Spinal cord (tissue), 10 donors: ENCODE data around the gene NPHP4. TPM values are rescaled to one million over a fixed set of nuclear protein-coding genes. Genes with fewer than 3 reads are reported as not detected.

Source experiments
- DNase-seq, 6 donors: peaks; one replicate each; pipeline versions ENCODE4 v3.0.0 to v3.0.0-alpha.2; 2013 to 2015; ENCODE audit warnings: low spot score in 6 of 6, low read depth in 4 of 6
- H3K27ac ChIP-seq: one replicate; pipeline ENCODE4 v1.5.1; 2013; ENCODE audit warnings: low read depth, low read length, control low read depth
- H3K27me3 ChIP-seq: one replicate; pipeline ENCODE4 v1.6.1; 2013; ENCODE audit warnings: low read length; ENCODE audit not compliant: control insufficient read depth, insufficient read depth
- H3K36me3 ChIP-seq: one replicate; pipeline ENCODE4 v1.6.1; 2013; ENCODE audit warnings: low read length; ENCODE audit not compliant: control insufficient read depth, insufficient read depth
- H3K4me1 ChIP-seq: one replicate; pipeline ENCODE4 v1.6.1; 2013; ENCODE audit warnings: low read length; ENCODE audit not compliant: control insufficient read depth, insufficient read depth
- H3K4me3 ChIP-seq: one replicate; pipeline ENCODE4 v1.5.1; 2013; ENCODE audit warnings: low read depth, low read length, control low read depth
- H3K9me3 ChIP-seq: one replicate; pipeline ENCODE4 v1.6.1; 2013; ENCODE audit warnings: low read length; ENCODE audit not compliant: control insufficient read depth, insufficient read depth
- WGBS: methylation state at CpG from one replicate; pipeline ENCODE4 v1.1.5; 2013; ENCODE audit warnings: missing lambda C conversion rate; ENCODE audit not compliant: insufficient coverage; 5-methylcytosine and 5-hydroxymethylcytosine counted together
- polyA plus RNA-seq, 2 donors: library from polyadenylated mRNA; unstranded; fragments of 120-200 nt; gene quantifications; one replicate each; pipeline ENCODE4 v1.2.1, GENCODE V29; 2013; ENCODE audit not compliant: insufficient read length in 2 of 2
- total RNA-seq, 2 donors: library from RNA; depleted of rRNA in 1 of 2; stranded (reverse); fragments of 120-200 nt in 1 of 2; fragments of >200 nt in 1 of 2; gene quantifications; one replicate each; pipeline versions ENCODE4 v1.2.3 to v1.2.4, GENCODE V29; 2013 to 2014
- donor health status: healthy.

Gene NPHP4
- total and polyA plus RNA-seq, 4 donors, result 8.0 to 19.2 (median 13.3) TPM

- Histone ChIP-seq H3K4me1 (peaks cover 42% of the 10 kb centered on the region), H3K27me3 (no peaks in the 10 kb centered on the region), H3K27ac (no peak overlapping the region), H3K9me3 (no peaks in the 10 kb centered on the region), H3K36me3 (peaks cover 22% of the 10 kb centered on the region), H3K4me3 (no peak overlapping the region)
- 82% methylated on average over 7 of the region's 10 CpGs for WGBS
- no peak for DNase-seq
These were observed 75.5 kb downstream of the NPHP4 start for GRCh38 chr1:5916572-5917280.

GRCh38 chr1:5915587-5916571, 76.3 kb downstream of the NPHP4 start:
- peaks cover 29% of the 10 kb centered on the region for H3K36me3 ChIP-seq
- DNase-seq, result peak; percentile 29 to 95 (median 62)
- no peak overlapping the region for H3K4me3 ChIP-seq
- 50% methylated on average over 6 of the region's 11 CpGs for WGBS
- peaks cover 43% of the 10 kb centered on the region for H3K4me1 ChIP-seq
- H3K9me3 ChIP-seq, result no peaks in the 10 kb centered on the region
- H3K27ac ChIP-seq, result no peak overlapping the region
- H3K27me3 ChIP-seq, result no peaks in the 10 kb centered on the region

DNA sequence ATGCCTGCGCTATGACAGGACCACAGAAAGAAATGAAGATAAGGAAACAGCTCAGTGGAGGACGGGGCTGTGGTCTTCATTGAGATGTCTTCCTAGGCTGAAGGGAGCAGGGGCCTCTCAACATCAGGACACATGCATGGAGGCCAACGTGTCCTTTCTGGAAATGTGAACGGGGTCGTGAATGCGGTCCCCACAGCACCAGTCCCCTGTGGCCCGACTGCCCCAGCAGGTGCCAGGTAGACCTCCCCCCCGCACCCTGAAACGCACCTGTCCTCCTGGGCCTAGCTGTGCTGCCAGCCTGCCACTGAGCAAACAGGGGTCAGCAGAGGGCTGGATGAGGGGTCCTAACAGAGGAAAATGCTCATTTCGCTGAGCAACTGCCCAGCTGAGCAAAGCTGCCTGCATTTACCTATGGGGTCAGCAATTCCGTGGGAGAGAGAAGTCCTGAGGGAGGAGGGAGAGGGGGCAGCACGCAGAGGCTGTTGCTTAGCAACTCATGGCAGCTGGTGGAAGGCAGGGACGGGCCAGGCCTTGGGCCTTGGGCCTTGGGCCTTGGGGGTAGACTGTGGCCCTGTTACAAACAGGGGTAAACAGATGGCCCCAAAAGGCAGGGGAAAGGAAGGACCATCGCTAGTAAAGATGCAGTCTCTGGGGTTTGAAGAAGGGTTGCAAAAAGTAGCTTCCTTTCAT, 77.4 kb downstream of the NPHP4 start:
- DNase-seq, result peak in 1 of 6 donors; percentile 40
- no peaks in the 10 kb centered on the region for H3K9me3 ChIP-seq
- H3K27me3 ChIP-seq, result no peaks in the 10 kb centered on the region
- H3K36me3 ChIP-seq, result peaks cover 32% of the 10 kb centered on the region
- 69% methylated on average over 13 of the region's 14 CpGs for WGBS
- H3K4me1 ChIP-seq, result peaks cover 43% of the 10 kb centered on the region
- H3K27ac ChIP-seq, result no peak overlapping the region
- H3K4me3 ChIP-seq, result no peak overlapping the region

- Histone ChIP-seq H3K36me3 (peaks cover 42% of the 10 kb centered on the region), H3K4me1 (peaks cover 43% of the 10 kb centered on the region), H3K27ac (no peak overlapping the region), H3K9me3 (no peaks in the 10 kb centered on the region), H3K4me3 (no peak overlapping the region), H3K27me3 (no peaks in the 10 kb centered on the region)
- DNase-seq, result no peak
- whole genome bisulfite sequencing, result 94% methylated on average over 9 of the region's 10 CpGs
These were observed 78.3 kb downstream of the NPHP4 start for GRCh38 chr1:5913876-5914275.

DNA sequence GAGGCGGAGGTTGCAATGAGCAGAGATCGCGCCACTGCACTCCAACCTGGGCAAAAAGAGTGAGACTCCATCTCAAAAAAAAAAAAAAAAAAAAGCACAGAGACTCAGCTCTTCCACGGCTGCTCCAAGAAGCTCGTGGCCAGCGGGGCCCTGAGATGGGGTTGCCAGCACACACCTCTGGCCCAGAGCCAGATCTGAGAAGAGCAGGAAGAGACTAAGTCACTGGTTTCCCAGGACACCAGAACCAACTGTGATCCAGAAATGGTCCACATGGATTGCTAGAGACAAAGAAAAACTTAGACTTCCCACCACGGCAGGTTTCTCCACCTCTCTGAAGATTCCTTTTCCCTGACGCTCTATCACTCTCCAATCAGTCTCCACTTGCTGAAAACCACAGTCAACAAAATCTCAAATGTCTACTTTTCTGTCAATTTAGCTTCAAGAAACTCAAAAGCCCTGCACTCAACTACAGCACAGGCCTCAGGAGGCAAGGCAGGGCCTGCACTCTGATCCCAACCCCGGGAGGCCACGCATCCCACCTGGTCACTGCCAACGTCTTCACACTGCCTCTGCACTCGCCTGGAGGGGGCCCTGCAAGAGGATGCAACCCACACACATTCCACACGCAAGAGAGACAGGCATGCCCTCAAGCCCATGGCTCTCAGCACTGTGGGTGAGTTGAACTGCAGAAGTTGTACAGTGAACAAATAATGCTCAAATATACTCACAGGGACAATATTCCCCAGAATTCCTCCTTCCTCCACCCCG, 79.0 kb downstream of the NPHP4 start:
- H3K27me3 ChIP-seq, result no peaks in the 10 kb centered on the region
- H3K4me3 ChIP-seq, result no peak overlapping the region
- WGBS, result 78% methylated on average over 8 of the region's 14 CpGs
- H3K27ac ChIP-seq, result no peak overlapping the region
- H3K4me1 ChIP-seq, result peaks cover 43% of the 10 kb centered on the region
- H3K36me3 ChIP-seq, result peaks cover 48% of the 10 kb centered on the region
- no peaks in the 10 kb centered on the region for H3K9me3 ChIP-seq
- no peak for DNase-seq

GRCh38 chr1:5911871-5912271, 80.4 kb downstream of the NPHP4 start:
- Histone ChIP-seq H3K9me3 (no peaks in the 10 kb centered on the region), H3K4me1 (peaks cover 35% of the 10 kb centered on the region), H3K27me3 (no peaks in the 10 kb centered on the region), H3K36me3 (peaks cover 58% of the 10 kb centered on the region), H3K27ac (no peak overlapping the region), H3K4me3 (no peak overlapping the region)
- 92% methylated on average over 16 of the region's 19 CpGs for WGBS
- DNase-seq, result no peak

- WGBS, result 83% methylated on average over 10 of the region's 14 CpGs
- Histone ChIP-seq H3K9me3 (no peaks in the 10 kb centered on the region), H3K27me3 (no peaks in the 10 kb centered on the region), H3K4me3 (no peak overlapping the region), H3K4me1 (peaks cover 30% of the 10 kb centered on the region), H3K36me3 (peaks cover 61% of the 10 kb centered on the region), H3K27ac (no peak overlapping the region)
- DNase-seq, result no peak
These were observed 81.1 kb downstream of the NPHP4 start for GRCh38 chr1:5911157-5911556.

DNA sequence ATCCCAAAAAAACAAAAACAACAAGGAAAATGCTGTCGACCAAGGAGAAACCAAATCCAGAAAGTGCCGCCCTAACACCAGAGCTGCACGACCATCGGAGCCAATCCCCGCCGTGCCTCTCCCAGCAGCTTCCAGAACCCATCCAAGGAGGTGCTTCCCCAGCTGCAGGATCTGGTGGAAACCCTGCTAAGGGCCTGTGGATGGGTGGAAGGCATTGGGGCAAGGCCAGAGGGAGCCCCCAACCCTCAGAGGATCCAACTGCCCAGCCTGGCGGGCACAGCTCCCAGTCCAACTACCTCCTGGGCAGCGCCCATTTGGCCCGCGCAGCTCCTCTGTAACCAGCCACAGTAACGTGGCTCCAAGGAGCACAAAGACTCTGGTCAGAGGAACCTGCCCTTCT, 81.6 kb downstream of the NPHP4 start:
- Histone ChIP-seq H3K27me3 (no peaks in the 10 kb centered on the region), H3K4me3 (no peak overlapping the region), H3K9me3 (no peaks in the 10 kb centered on the region), H3K36me3 (peaks cover 62% of the 10 kb centered on the region), H3K27ac (no peak overlapping the region), H3K4me1 (peaks cover 27% of the 10 kb centered on the region)
- DNase-seq, result no peak
- 94% methylated on average over 9 of the region's 11 CpGs for WGBS

GRCh38 chr1:5910276-5910620, 82.0 kb downstream of the NPHP4 start:
- WGBS, result 92% methylated on average over 11 of the region's 11 CpGs
- Histone ChIP-seq H3K4me1 (peaks cover 23% of the 10 kb centered on the region), H3K27ac (no peak overlapping the region), H3K4me3 (no peak overlapping the region), H3K9me3 (no peaks in the 10 kb centered on the region), H3K27me3 (no peaks in the 10 kb centered on the region), H3K36me3 (peaks cover 66% of the 10 kb centered on the region)
- no peak for DNase-seq
